Measurements from ENCODE around the gene RPS15.

Gene RPS15

GRCh38 chr19:1483131-1483978, 45.2 kb downstream of the RPS15 start:
- H3K4me3 Mint-ChIP-seq = no peak overlapping the region
- H3K36me3 Mint-ChIP-seq (ENCODE audit: low read depth) = no peaks in the 10 kb centered on the region
- no peaks in the 10 kb centered on the region for H3K27me3 Mint-ChIP-seq
- peaks cover 9% of the 10 kb centered on the region for H3K4me1 Mint-ChIP-seq (ENCODE audit: low read depth)
- no peak overlapping the region for H3K27ac Mint-ChIP-seq
- H3K9me3 Mint-ChIP-seq = no peaks in the 10 kb centered on the region

GRCh38 chr19:1483979-1484428, 45.8 kb downstream of the RPS15 start:
- H3K27me3 Mint-ChIP-seq = no peaks in the 10 kb centered on the region
- H3K4me1 Mint-ChIP-seq (ENCODE audit: low read depth) = peaks cover 7% of the 10 kb centered on the region
- no peaks in the 10 kb centered on the region for H3K9me3 Mint-ChIP-seq
- no peak overlapping the region for H3K4me3 Mint-ChIP-seq
- H3K36me3 Mint-ChIP-seq (ENCODE audit: low read depth) = no peaks in the 10 kb centered on the region
- H3K27ac Mint-ChIP-seq = no peak overlapping the region

GRCh38 chr19:1486720-1487575, 48.8 kb downstream of the RPS15 start:
- Mint-ChIP-seq H3K4me3 (no peak overlapping the region), H3K27ac (no peak overlapping the region), H3K4me1 (ENCODE audit: low read depth) (peaks cover 13% of the 10 kb centered on the region), H3K36me3 (ENCODE audit: low read depth) (no peaks in the 10 kb centered on the region), H3K27me3 (peaks cover 4% of the 10 kb centered on the region), H3K9me3 (no peaks in the 10 kb centered on the region)

- H3K36me3 Mint-ChIP-seq (ENCODE audit: low read depth) = no peaks in the 10 kb centered on the region
- no peaks in the 10 kb centered on the region for H3K9me3 Mint-ChIP-seq
- peaks cover 4% of the 10 kb centered on the region for H3K27me3 Mint-ChIP-seq
- peaks cover 15% of the 10 kb centered on the region for H3K4me1 Mint-ChIP-seq (ENCODE audit: low read depth)
- no peak overlapping the region for H3K4me3 Mint-ChIP-seq
- H3K27ac Mint-ChIP-seq = no peak overlapping the region
These were observed 49.5 kb downstream of the RPS15 start for GRCh38 chr19:1487576-1488281.

- no peaks in the 10 kb centered on the region for H3K9me3 Mint-ChIP-seq
- peaks cover 4% of the 10 kb centered on the region for H3K27me3 Mint-ChIP-seq
- peaks cover 15% of the 10 kb centered on the region for H3K4me1 Mint-ChIP-seq (ENCODE audit: low read depth)
- H3K27ac Mint-ChIP-seq = no peak overlapping the region
- H3K4me3 Mint-ChIP-seq = no peak overlapping the region
- H3K36me3 Mint-ChIP-seq (ENCODE audit: low read depth) = no peaks in the 10 kb centered on the region
These were observed 50.0 kb downstream of the RPS15 start for GRCh38 chr19:1488282-1488601.

GRCh38 chr19:1489463-1490310, 51.5 kb downstream of the RPS15 start:
- Mint-ChIP-seq H3K4me3 (peak overlapping the region; percentile 59), H3K27ac (no peak overlapping the region), H3K36me3 (ENCODE audit: low read depth) (no peaks in the 10 kb centered on the region), H3K9me3 (no peaks in the 10 kb centered on the region), H3K4me1 (ENCODE audit: low read depth) (peaks cover 15% of the 10 kb centered on the region), H3K27me3 (peaks cover 4% of the 10 kb centered on the region)

Data from stimulated activated naive CD8-positive, alpha-beta T cell treated with anti-CD3 and anti-CD28 coated beads, Interleukin-15, Interleukin-2, amounts not matched to agents 100 ng/mL and 50 ng/mL, for 24 hours (primary cell).